Fibroblast of pulmonary artery (primary cell): ENCODE data around the gene ZNF627.
"Not testable (repeated sequence)": the region's sequence is repeated elsewhere in the genome, so short reads cannot be mapped to it uniquely, and the experiment has no call there.

ENCODE experiments used
- DNase-seq: peaks from one replicate; pipeline ENCODE4 v3.0.0-alpha.2; 2010; ENCODE audit warnings: low read depth
- H3K4me3 ChIP-seq: replicated peaks from 2 replicates; pipeline ENCODE4 v1.5.1; 2011; ENCODE audit warnings: low read depth, mild to moderate bottlenecking, control low read depth, low read length, moderate library complexity
- TF ChIP-seq, protein P1 (sequence below): IDR thresholded peaks from 2 replicates; pipeline ENCODE4 v1.5.1; 2011; ENCODE audit warnings: mild to moderate bottlenecking, control low read depth, low read length, inconsistent platforms; ENCODE audit errors: missing control alignments

ZNF627 gene

DNA sequence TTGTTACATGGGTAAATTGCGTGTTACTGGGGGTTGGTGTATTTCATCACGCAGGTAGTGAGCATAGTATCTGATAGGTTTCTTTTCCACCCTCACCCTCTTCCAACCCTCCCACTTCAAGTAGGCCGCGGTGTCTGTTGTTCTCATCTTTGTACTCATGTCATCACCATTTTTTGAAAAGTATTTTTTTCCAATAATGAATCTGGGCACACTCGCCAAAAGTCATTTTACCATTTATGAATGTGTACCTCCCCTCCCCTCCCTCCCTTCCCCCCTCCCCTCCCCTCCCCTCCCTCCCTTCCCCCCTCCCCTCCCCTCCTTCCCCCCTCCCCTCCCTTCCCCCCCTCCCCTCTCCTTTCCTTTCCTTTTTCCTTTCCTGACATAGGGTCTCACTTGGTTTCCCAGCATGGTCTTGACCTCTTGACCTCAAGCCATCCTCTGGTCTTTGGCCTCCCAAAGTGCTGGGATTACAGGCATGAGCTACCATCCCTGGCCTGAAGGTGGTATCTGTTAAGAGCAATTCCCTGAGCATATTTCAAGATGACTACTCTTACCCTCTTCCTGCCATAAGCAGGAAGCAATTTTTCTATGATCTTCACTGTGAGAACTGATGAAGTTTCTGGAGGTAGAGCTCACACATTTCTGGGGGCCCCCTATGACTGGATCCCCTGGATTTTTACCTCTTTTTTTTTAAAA is 15.7 kb downstream of the ZNF627 start:
- DNase-seq, result no peak
- TF ChIP-seq, protein P1, sequence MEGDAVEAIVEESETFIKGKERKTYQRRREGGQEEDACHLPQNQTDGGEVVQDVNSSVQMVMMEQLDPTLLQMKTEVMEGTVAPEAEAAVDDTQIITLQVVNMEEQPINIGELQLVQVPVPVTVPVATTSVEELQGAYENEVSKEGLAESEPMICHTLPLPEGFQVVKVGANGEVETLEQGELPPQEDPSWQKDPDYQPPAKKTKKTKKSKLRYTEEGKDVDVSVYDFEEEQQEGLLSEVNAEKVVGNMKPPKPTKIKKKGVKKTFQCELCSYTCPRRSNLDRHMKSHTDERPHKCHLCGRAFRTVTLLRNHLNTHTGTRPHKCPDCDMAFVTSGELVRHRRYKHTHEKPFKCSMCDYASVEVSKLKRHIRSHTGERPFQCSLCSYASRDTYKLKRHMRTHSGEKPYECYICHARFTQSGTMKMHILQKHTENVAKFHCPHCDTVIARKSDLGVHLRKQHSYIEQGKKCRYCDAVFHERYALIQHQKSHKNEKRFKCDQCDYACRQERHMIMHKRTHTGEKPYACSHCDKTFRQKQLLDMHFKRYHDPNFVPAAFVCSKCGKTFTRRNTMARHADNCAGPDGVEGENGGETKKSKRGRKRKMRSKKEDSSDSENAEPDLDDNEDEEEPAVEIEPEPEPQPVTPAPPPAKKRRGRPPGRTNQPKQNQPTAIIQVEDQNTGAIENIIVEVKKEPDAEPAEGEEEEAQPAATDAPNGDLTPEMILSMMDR, result no peak
- no peak overlapping the region for H3K4me3 ChIP-seq

DNA sequence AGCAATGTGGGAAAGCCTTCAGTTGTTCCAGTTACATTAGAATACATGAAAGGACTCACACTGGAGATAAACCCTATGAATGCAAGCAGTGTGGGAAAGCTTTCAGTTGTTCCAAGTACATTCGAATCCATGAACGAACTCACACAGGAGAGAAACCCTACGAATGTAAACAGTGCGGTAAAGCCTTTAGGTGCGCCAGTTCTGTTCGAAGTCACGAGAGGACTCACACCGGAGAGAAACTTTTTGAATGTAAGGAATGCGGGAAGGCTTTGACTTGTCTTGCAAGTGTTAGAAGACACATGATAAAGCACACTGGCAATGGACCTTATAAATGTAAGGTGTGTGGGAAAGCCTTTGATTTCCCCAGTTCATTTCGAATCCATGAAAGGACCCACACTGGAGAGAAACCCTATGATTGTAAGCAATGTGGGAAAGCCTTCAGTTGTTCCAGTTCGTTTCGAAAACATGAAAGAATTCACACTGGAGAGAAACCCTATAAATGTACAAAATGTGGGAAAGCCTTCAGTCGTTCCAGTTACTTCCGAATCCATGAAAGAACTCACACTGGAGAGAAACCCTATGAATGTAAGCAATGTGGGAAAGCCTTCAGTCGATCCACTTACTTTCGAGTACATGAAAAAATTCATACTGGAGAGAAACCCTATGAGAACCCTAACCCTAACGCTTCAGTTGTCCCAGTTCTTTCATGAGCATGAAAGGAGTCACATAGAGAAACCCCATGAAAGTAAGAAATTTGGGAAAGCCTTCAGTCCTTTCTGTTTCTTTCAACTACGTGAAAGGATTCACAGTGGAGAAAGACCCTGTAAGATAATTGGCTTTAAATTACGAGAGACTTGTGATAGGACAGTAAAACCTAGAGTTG is 20.1 kb downstream of the ZNF627 start:
- no peak overlapping the region for H3K4me3 ChIP-seq
- no peak for DNase-seq
- TF ChIP-seq, protein P1, result no peak

DNA sequence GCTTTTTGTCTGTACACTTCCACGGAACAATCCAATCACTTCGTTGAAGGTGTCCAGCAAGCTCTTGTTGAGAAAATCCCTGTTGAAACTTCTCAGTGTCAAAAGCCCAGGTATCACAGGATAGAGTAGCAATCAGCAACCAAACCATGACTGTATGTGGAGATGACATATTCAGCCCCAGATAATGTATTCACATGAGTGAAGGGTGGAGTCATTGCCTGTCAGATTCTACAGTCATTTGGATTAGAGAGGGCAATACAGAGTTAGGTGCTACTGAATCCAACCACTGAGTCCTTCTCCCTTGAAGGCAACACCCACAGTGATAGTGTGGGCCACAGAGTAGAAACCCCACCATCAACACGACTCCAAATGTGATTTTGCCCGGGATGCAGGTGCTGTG is 23.3 kb downstream of the ZNF627 start:
- no peak overlapping the region for H3K4me3 ChIP-seq
- no peak for DNase-seq
- TF ChIP-seq, protein P1, result no peak

DNA sequence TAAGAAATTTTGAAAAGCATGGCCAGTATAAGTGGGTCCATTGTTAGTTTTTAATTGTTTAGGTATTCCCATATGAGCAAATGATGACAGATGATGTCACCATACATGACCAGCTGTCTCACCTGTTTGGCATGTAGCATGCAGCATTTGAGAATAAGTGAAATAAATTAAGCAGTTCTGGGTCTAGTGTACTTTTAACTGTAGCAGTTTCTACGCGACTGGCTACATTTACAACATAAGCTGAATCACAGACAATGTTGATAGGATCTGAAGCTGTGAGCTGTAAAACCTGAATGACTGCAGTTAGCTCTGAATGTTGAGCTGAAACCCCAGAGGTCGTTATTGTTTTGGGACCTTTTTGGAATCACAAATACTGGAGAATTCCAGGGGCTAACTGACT is 25.1 kb downstream of the ZNF627 start:
- not testable (repeated sequence) for H3K4me3 ChIP-seq, DNase-seq

DNA sequence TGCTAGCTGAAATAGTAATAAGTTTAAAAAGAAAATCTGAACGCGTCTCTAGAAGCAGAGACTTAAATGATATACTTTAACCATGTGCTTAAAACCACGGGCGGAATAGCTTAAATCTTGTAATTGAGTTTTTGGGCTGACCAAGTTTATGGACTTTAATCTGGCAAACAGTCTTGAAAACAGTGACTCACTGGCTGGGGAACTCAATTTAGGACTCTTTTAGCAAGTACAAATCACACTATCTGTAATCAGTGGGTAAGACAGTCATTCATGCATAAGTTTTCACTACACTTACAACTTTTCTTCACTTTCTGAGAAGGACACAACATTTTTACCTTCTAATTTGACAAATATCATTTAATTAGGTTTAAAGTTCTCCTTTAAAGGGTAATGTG is 26.8 kb downstream of the ZNF627 start:
- no peak overlapping the region for H3K4me3 ChIP-seq
- DNase-seq, result peak; percentile 37
- TF ChIP-seq, protein P1, result no peak

DNA sequence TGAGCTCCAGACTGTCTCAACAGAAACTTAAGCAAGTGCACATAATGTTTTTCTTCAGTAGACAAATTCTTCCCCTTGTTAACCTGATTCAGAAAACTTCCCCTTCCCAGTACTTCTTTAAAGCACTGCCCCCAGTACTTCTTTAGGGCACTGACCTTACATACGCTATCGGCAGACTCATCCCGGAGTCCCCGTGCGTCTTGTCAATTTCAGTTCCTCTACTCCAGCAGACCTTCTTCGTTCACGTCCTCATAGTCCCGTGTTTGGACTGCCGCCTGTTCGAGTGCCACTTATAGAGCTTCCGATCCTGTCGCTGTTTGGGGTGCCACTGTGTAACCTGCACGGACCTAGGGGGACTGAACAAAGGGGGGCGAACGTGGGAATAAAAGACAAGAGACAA is 29.0 kb downstream of the ZNF627 start:
- no peak for DNase-seq
- TF ChIP-seq, protein P1, result no peak

DNA sequence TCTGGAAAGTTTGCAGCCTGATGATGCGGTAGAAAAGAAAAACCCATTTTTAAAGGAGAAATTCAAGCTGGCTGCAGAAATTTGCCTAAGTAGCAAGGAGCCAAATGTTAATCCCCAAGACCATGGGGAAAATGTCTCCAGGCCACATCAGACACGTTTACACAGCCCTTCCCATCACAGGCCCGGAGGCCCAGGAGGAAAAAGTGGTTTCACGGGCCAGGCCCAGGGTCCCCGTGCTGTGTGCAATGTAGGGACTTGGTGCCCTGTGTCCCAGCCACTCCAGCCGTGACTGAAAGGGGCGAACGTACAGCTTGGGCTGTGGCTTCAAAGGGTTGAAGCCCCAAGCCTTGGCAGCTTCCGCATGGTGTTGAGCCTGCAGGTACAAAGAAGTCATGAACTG is 35.9 kb downstream of the ZNF627 start:
- no peak for DNase-seq
- TF ChIP-seq, protein P1, result no peak

More for the DNA sequence above, 29.0 kb downstream of the ZNF627 start:
- no peak overlapping the region for H3K4me3 ChIP-seq

DNA sequence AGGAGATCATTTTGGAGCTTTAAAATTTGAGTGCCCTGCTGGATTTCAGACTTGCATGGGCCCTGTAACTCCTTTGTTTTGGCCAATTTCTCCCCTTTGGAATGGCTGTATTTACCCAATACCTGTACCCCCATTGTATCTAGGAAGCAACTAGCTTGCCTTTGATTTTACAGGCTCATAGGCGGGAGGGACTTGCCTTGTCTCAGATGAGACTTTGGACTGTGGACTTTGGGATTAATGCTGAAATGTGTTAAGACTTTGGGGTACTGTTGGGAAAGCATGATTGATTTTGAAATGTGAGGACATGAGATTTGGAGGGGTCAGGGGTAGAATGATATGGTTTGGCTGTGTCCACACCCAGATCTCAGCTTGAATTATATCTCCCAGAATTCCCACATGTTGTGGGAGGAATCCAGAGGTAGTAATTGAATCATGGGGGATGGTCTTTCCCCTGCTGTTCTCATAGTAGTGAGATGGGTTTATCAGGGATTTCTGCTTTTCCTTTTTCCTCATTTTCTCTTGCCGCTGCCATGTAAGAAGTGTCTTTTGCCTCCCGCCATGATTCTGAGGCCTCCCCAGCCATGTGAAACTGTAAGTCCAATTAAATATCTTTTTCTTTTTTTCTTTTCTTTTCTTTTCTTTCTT is 36.9 kb downstream of the ZNF627 start:
- not testable (repeated sequence) for DNase-seq, H3K4me3 ChIP-seq

More for the DNA sequence above, 35.9 kb downstream of the ZNF627 start:
- H3K4me3 ChIP-seq, result no peak overlapping the region
